WTC11 (cell line): Measurements from ENCODE around the gene MTA2. TPM values are rescaled to one million over a fixed set of nuclear protein-coding genes. Genes with fewer than 3 reads are reported as not detected.

Experiments used
- ATAC-seq: fragments of 200-7000 bp; cut with Tn5 transposase; 2 replicates; pipeline ENCODE4 v1.10.0; 2021; ENCODE audit warnings: mild to moderate bottlenecking, moderate library complexity
- CTCF ChIA-PET: fragments of 300-600 bp; sonication (Branson Sonifier 250); formaldehyde crosslinking; loops from one replicate; lab custom pipeline; 2021; ENCODE audit warnings: antibody characterized with exemption; lab: Charles Lee
- POLR2A ChIA-PET: fragments of 350-600 bp; sonication (Branson Sonifier 250); formaldehyde crosslinking; loops from one replicate; lab custom pipeline; 2021; ENCODE audit warnings: antibody characterized with exemption; lab: Charles Lee
- DNase-seq: peaks from one replicate; pipeline ENCODE4 v3.0.0; 2021; ENCODE audit warnings: low spot score
- H3K27ac Mint-ChIP-seq: 2 replicates; pipeline ENCODE4 v1.8.0; 2021; ENCODE audit warnings: mixed read lengths
- H3K27me3 Mint-ChIP-seq: 2 replicates; pipeline ENCODE4 v1.8.0; 2021; ENCODE audit warnings: low read depth, mild to moderate bottlenecking, moderate library complexity, mixed read lengths
- H3K36me3 Mint-ChIP-seq: 2 replicates; pipeline ENCODE4 v1.8.0; 2021; ENCODE audit warnings: mixed read lengths
- H3K4me1 Mint-ChIP-seq: 2 replicates; pipeline ENCODE4 v1.8.0; 2022; ENCODE audit warnings: mixed read lengths
- H3K4me3 Mint-ChIP-seq: 2 replicates; pipeline ENCODE4 v1.8.0; 2021; ENCODE audit warnings: mild to moderate bottlenecking, moderate library complexity, mixed read lengths
- H3K9me3 Mint-ChIP-seq: 2 replicates; pipeline ENCODE4 v1.8.0; 2021; ENCODE audit warnings: mixed read lengths
- ATF2 ChIP-seq: sonication (generic); formaldehyde crosslinking; IDR thresholded peaks from 2 replicates; pipeline ENCODE4 v1.8.1; 2022; ENCODE audit warnings: low read depth, missing genetic modification reagents, borderline replicate concordance
- CTCF ChIP-seq: fragments of 200-600 bp; IDR thresholded peaks from 2 replicates; pipeline ENCODE4 v1.8.0; 2022; ENCODE audit warnings: antibody characterized with exemption
- ELF4 ChIP-seq: sonication (generic); formaldehyde crosslinking; IDR thresholded peaks from 2 replicates; pipeline ENCODE4 v1.8.1; 2022; ENCODE audit warnings: low read depth, mild to moderate bottlenecking, moderate library complexity, missing genetic modification reagents
- ESRRA ChIP-seq: sonication (generic); formaldehyde crosslinking; IDR thresholded peaks from 2 replicates; pipeline ENCODE4 v1.8.1; 2022; ENCODE audit warnings: mild to moderate bottlenecking, missing genetic modification reagents, borderline replicate concordance
- HMGA2 ChIP-seq: fragments of 250-450 bp; sonication (Bioruptor Pico); IDR thresholded peaks from 2 replicates; pipeline ENCODE4 v1.4.0; 2021; ENCODE audit warnings: mild to moderate bottlenecking, moderate library complexity
- HMGXB4 ChIP-seq: sonication (generic); formaldehyde crosslinking; IDR thresholded peaks from 2 replicates; pipeline ENCODE4 v1.8.1; 2023; ENCODE audit warnings: mild to moderate bottlenecking, moderate library complexity, missing genetic modification reagents
- JAZF1 ChIP-seq: fragments of 250-450 bp; sonication (Bioruptor Pico); IDR thresholded peaks from 2 replicates; pipeline ENCODE4 v1.9.0; 2021; ENCODE audit warnings: moderate library complexity, mild to moderate bottlenecking, inconsistent platforms
- JUN ChIP-seq: sonication (generic); formaldehyde crosslinking; IDR thresholded peaks from 2 replicates; pipeline ENCODE4 v1.8.0; 2023; ENCODE audit warnings: mild to moderate bottlenecking, missing genetic modification reagents
- KAT7 ChIP-seq: sonication (generic); formaldehyde crosslinking; IDR thresholded peaks from 2 replicates; pipeline ENCODE4 v1.8.1; 2023; ENCODE audit warnings: missing genetic modification reagents, mild to moderate bottlenecking, borderline replicate concordance
- MLX ChIP-seq: sonication (generic); formaldehyde crosslinking; IDR thresholded peaks from 2 replicates; pipeline ENCODE4 v1.8.1; 2023; ENCODE audit warnings: mild to moderate bottlenecking, missing genetic modification reagents, moderate library complexity
- NFATC4 ChIP-seq: fragments of 250-450 bp; sonication (Bioruptor Pico); IDR thresholded peaks from 2 replicates; pipeline ENCODE4 v1.9.0; 2021; ENCODE audit warnings: mild to moderate bottlenecking
- NFE2L1 ChIP-seq: sonication (generic); formaldehyde crosslinking; IDR thresholded peaks from 2 replicates; pipeline ENCODE4 v1.8.1; 2023; ENCODE audit warnings: missing genetic modification reagents
- NFYB ChIP-seq: sonication (generic); formaldehyde crosslinking; conservative IDR thresholded peaks from 2 replicates; pipeline ENCODE4 v1.8.0; 2022; ENCODE audit warnings: low read depth, missing genetic modification reagents
- NR1H2 ChIP-seq: sonication (generic); formaldehyde crosslinking; IDR thresholded peaks from 2 replicates; pipeline ENCODE4 v1.9.0; 2021; ENCODE audit warnings: mild to moderate bottlenecking, moderate library complexity, missing genetic modification reagents
- PREB ChIP-seq: sonication (generic); formaldehyde crosslinking; IDR thresholded peaks from 2 replicates; pipeline ENCODE4 v1.8.1; 2022; ENCODE audit warnings: mild to moderate bottlenecking, missing genetic modification reagents, moderate library complexity, borderline replicate concordance
- SP1 ChIP-seq: sonication (generic); formaldehyde crosslinking; conservative IDR thresholded peaks from 2 replicates; pipeline ENCODE4 v1.8.1; 2022; ENCODE audit warnings: missing genetic modification reagents
- TEAD1 ChIP-seq: sonication (generic); formaldehyde crosslinking; IDR thresholded peaks from 2 replicates; pipeline ENCODE4 v1.8.0; 2022; ENCODE audit warnings: mild to moderate bottlenecking, missing genetic modification reagents
- TEAD4 ChIP-seq: sonication (generic); formaldehyde crosslinking; IDR thresholded peaks from 2 replicates; pipeline ENCODE4 v1.8.0; 2022; ENCODE audit warnings: mild to moderate bottlenecking, missing genetic modification reagents
- TP53 ChIP-seq: sonication (generic); formaldehyde crosslinking; IDR thresholded peaks from 2 replicates; pipeline ENCODE4 v1.8.1; 2023; ENCODE audit warnings: mild to moderate bottlenecking, missing genetic modification reagents
- ZNF219 ChIP-seq: sonication (generic); formaldehyde crosslinking; IDR thresholded peaks from 2 replicates; pipeline ENCODE4 v1.8.0; 2023; ENCODE audit warnings: missing genetic modification reagents, mild to moderate bottlenecking, borderline replicate concordance
- ZNF263 ChIP-seq: sonication (generic); formaldehyde crosslinking; IDR thresholded peaks from 2 replicates; pipeline ENCODE4 v1.8.1; 2022; ENCODE audit warnings: low read depth, mild to moderate bottlenecking, moderate library complexity, missing genetic modification reagents
- ZNF416 ChIP-seq: fragments of 250-450 bp; sonication (Bioruptor Pico); IDR thresholded peaks from 2 replicates; pipeline ENCODE4 v1.9.0; 2021; ENCODE audit warnings: mild to moderate bottlenecking, inconsistent platforms
- ZNF423 ChIP-seq: fragments of 250-450 bp; sonication (Bioruptor Pico); IDR thresholded peaks from 2 replicates; pipeline ENCODE4 v2.1.2; 2022; ENCODE audit warnings: mild to moderate bottlenecking, moderate library complexity
- ZNF512 ChIP-seq: sonication (generic); formaldehyde crosslinking; IDR thresholded peaks from 2 replicates; pipeline ENCODE4 v1.8.1; 2022; ENCODE audit warnings: missing genetic modification reagents, borderline replicate concordance
- ZNF671 ChIP-seq: fragments of 250-450 bp; sonication (Bioruptor Pico); IDR thresholded peaks from 2 replicates; pipeline ENCODE4 v1.8.0; 2021; ENCODE audit warnings: mild to moderate bottlenecking
- ZSCAN18 ChIP-seq: fragments of 250-450 bp; sonication (Bioruptor Pico); IDR thresholded peaks from 2 replicates; pipeline ENCODE4 v2.1.2; 2022; ENCODE audit warnings: mild to moderate bottlenecking, moderate library complexity
- total RNA-seq: library from RNA; stranded (reverse); gene quantifications from 3 replicates; pipeline ENCODE4 v1.2.3, GENCODE V29; 2021

Gene MTA2
- total RNA-seq, 1 experiment from 2014 or later: 115 TPM

- Mint-ChIP-seq H3K9me3 (no peaks in the 10 kb centered on the region), H3K4me3 (peak within 1 kb of the TSS; percentile 95), H3K36me3 (no peaks in the 10 kb centered on the region), H3K27ac (peak within 1 kb of the TSS; percentile 41; the same call in 1 of the 2 replicates), H3K4me1 (peaks cover 28% of the 10 kb centered on the region), H3K27me3 (peaks cover 9% of the 10 kb centered on the region; the same call in 1 of the 2 replicates)
- ATAC-seq (peak; percentile 89), DNase-seq (peak; percentile 97)
- ChIA-PET POLR2A (interaction anchor here (0.9 to 3.7 kb wide), 6 partner anchors 9 to 75 kb away, joined by 3 to 21 read pairs (median 8); partner anchors contain the start of genes B3GAT3, C11orf98, CSKMT and MTA2), CTCF (interaction anchor here (0.6 to 3.7 kb wide), 29 partner anchors 9 to 245 kb away, joined by 3 to 51 read pairs (median 5); partner anchors contain the start of genes B3GAT3, C11orf98, CSKMT and EEF1G)
- TF ChIP-seq ZNF671 (CRISPR knock-in tag): no peak
- TF ChIP-seq JUN (CRISPR knock-in tag): no peak
- TF ChIP-seq ATF2 (CRISPR knock-in tag): no peak
- no peak for TF ChIP-seq ZNF263 (CRISPR knock-in tag)
- TF ChIP-seq HMGA2 (CRISPR knock-in tag): no peak
- 0 out of 2 replicates have a peak, but pooled peaks have one; percentile 25 for TF ChIP-seq ZNF219
- TF ChIP-seq ELF4 (CRISPR knock-in tag): no peak
- TF ChIP-seq MLX (CRISPR knock-in tag): no peak
- TF ChIP-seq ZNF512 (CRISPR knock-in tag): no peak
- TF ChIP-seq ZNF416 (CRISPR knock-in tag): no peak
- TF ChIP-seq ESRRA (CRISPR knock-in tag): no peak
- TF ChIP-seq NFYB (CRISPR knock-in tag): no peak
- 0 out of 2 replicates have a peak, but pooled peaks have one; percentile 34 for TF ChIP-seq TEAD1 (CRISPR knock-in tag)
- no peak for TF ChIP-seq NFATC4
- no peak for TF ChIP-seq KAT7
- peak; percentile 97 for TF ChIP-seq HMGXB4 (CRISPR knock-in tag)
- TF ChIP-seq NFE2L1: no peak
- TF ChIP-seq TP53 (CRISPR knock-in tag): no peak
- TF ChIP-seq ZNF423 (CRISPR knock-in tag): peak; percentile 94
- TF ChIP-seq TEAD4: no peak
- 0 out of 2 replicates have a peak, but pooled peaks have one; percentile 15 for TF ChIP-seq SP1 (CRISPR knock-in tag)
- TF ChIP-seq ZSCAN18 (CRISPR knock-in tag): no peak
- no peak for TF ChIP-seq NR1H2 (CRISPR knock-in tag)
- TF ChIP-seq CTCF: peak; percentile 93
- no peak for TF ChIP-seq JAZF1
- no peak for TF ChIP-seq PREB (CRISPR knock-in tag)
Observed at GRCh38 chr11:62612366-62613290, 11.0 kb upstream of the MTA2 start, which contains the start of the genes EML3 and ROM1. TSS of gene EML3 (minus strand) at chr11:62612775. CDS start at chr11:62612457, 318 bp downstream. TSS of gene ROM1 (plus strand) at chr11:62613257. CDS start at chr11:62613282, 25 bp downstream.
